Measurements from ENCODE around the gene EIF2B2.

DNA sequence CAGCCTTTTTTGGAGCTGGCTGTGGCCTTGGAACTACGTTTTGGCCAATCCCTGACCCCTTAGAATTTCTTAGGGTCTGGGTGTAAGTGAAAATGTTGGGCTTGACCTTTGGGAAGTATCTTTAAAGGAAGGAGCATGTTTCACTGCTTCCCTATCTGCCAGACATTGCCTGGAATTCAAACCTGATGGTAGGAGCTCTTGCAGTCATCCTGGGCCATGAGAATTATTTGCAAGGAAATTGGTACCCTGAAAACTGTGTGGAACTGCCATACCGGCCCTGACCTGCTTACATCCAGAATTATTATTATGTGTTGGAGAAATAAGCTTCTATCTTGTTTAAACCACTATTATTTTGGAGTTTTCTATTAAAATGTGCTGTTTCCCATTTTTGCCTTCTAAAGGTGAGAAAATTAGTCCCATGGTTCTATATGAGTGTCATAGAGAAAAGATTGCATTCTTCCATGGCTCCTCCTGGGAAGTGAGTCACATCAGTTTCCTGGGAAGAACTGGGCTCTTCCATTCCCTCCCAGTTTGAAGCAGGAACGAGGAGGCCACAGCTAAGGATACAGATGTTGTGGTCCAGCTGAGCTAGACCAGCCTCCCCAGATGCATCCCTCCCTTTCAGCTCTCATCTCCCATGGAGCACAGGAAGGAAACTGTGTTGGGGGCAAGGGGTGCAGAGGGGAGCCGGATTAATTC lies 37.8 kb upstream of the EIF2B2 start:
- TF ChIP-seq, protein P1, sequence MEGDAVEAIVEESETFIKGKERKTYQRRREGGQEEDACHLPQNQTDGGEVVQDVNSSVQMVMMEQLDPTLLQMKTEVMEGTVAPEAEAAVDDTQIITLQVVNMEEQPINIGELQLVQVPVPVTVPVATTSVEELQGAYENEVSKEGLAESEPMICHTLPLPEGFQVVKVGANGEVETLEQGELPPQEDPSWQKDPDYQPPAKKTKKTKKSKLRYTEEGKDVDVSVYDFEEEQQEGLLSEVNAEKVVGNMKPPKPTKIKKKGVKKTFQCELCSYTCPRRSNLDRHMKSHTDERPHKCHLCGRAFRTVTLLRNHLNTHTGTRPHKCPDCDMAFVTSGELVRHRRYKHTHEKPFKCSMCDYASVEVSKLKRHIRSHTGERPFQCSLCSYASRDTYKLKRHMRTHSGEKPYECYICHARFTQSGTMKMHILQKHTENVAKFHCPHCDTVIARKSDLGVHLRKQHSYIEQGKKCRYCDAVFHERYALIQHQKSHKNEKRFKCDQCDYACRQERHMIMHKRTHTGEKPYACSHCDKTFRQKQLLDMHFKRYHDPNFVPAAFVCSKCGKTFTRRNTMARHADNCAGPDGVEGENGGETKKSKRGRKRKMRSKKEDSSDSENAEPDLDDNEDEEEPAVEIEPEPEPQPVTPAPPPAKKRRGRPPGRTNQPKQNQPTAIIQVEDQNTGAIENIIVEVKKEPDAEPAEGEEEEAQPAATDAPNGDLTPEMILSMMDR (IDR thresholded peaks at IDR 0.05) = no peak
- no peak for TF ChIP-seq POLR2A (IDR thresholded peaks at IDR 0.05)

Data from body of pancreas (tissue), 4 donors.